ENCODE data around the gene LIPA. TPM values are rescaled to one million over a fixed set of nuclear protein-coding genes. Genes with fewer than 3 reads are reported as not detected.
"Not testable (repeated sequence)": the region's sequence is repeated elsewhere in the genome, so short reads cannot be mapped to it uniquely, and the experiment has no call there.

The LIPA gene
- polyA plus RNA-seq, 1 donor (not counting 4 experiments of a cell fraction or from before 2014, with no cell fraction given), result 156 TPM

- no peak overlapping the region for H3K4me2 ChIP-seq (ENCODE audit: control insufficient read depth, extremely low read depth, insufficient read depth, low read depth, low read length)
- H2AFZ ChIP-seq (ENCODE audit: control insufficient read depth, low read length), result no peak overlapping the region
- FAIRE-seq, result no peak
- DNase-seq (ENCODE audit: low read depth, low spot score), result no peak
- TF ChIP-seq CTCF (optimal IDR thresholded peaks at IDR 0.05 in 1 of 3, IDR thresholded peaks at IDR 0.05 in 1 of 3, conservative IDR thresholded peaks at IDR 0.05 in 1 of 3; ENCODE audit: extremely low read depth in 1 of 3, insufficient read depth in 2 of 3, low read length in 3 of 3) (no peak), EZH2 (IDR thresholded peaks at IDR 0.05; ENCODE audit: low read length) (no peak)
- no peaks in the 10 kb centered on the region for H3K9me1 ChIP-seq (ENCODE audit: control insufficient read depth, extremely low read depth, insufficient read depth, low read length)
- no peaks in the 10 kb centered on the region for H3K36me3 ChIP-seq (ENCODE audit: control insufficient read depth in 2 of 2, extremely low read depth in 1 of 2, insufficient read depth in 2 of 2, low read length in 2 of 2)
- H4K20me1 ChIP-seq (ENCODE audit: control insufficient read depth, extremely low read depth, insufficient read depth, low read length), result no peaks in the 10 kb centered on the region
- no peak overlapping the region for H3K9ac ChIP-seq (ENCODE audit: control insufficient read depth, extremely low read depth, insufficient read depth, low read length)
- no peak overlapping the region for H3K4me3 ChIP-seq (ENCODE audit: control insufficient read depth in 2 of 3, extremely low read depth in 1 of 3, insufficient read depth in 2 of 3, low read depth in 1 of 3, low read length in 3 of 3)
- no peak overlapping the region for H3K27ac ChIP-seq (ENCODE audit: control insufficient read depth, insufficient read depth, low read length)
- peaks cover 9% of the 10 kb centered on the region for H3K4me1 ChIP-seq (ENCODE audit: control insufficient read depth, extremely low read depth, insufficient read depth, low read length)
- no peaks in the 10 kb centered on the region for H3K27me3 ChIP-seq (ENCODE audit: control insufficient read depth, extremely low read depth, insufficient read depth, low read length)
- H3K9me3 ChIP-seq (ENCODE audit: control insufficient read depth, low read depth, low read length), result no peaks in the 10 kb centered on the region
- H3K79me2 ChIP-seq (ENCODE audit: control insufficient read depth, insufficient read depth, low read length), result no peaks in the 10 kb centered on the region
- dilution Hi-C loops (cut with MboI; ENCODE audit: extremely low pct_ligation_motif_present, low sequenced_read_pairs), result no loop called here
Measured at GRCh38 chr10:89197473-89197872, 54.1 kb downstream of the LIPA start.

- H3K9ac ChIP-seq (ENCODE audit: control insufficient read depth, extremely low read depth, insufficient read depth, low read length); dilution Hi-C loops (cut with MboI; ENCODE audit: extremely low pct_ligation_motif_present, low sequenced_read_pairs); H3K4me2 ChIP-seq (ENCODE audit: control insufficient read depth, extremely low read depth, insufficient read depth, low read depth, low read length); H3K9me3 ChIP-seq (ENCODE audit: control insufficient read depth, low read depth, low read length); H3K9me1 ChIP-seq (ENCODE audit: control insufficient read depth, extremely low read depth, insufficient read depth, low read length); H4K20me1 ChIP-seq (ENCODE audit: control insufficient read depth, extremely low read depth, insufficient read depth, low read length); H3K4me1 ChIP-seq (ENCODE audit: control insufficient read depth, extremely low read depth, insufficient read depth, low read length); DNase-seq (ENCODE audit: low read depth, low spot score); H2AFZ ChIP-seq (ENCODE audit: control insufficient read depth, low read length); H3K4me3 ChIP-seq (ENCODE audit: control insufficient read depth in 2 of 3, extremely low read depth in 1 of 3, insufficient read depth in 2 of 3, low read depth in 1 of 3, low read length in 3 of 3); H3K36me3 ChIP-seq (ENCODE audit: control insufficient read depth in 2 of 2, extremely low read depth in 1 of 2, insufficient read depth in 2 of 2, low read length in 2 of 2); FAIRE-seq; H3K79me2 ChIP-seq (ENCODE audit: control insufficient read depth, insufficient read depth, low read length); H3K27me3 ChIP-seq (ENCODE audit: control insufficient read depth, extremely low read depth, insufficient read depth, low read length); H3K27ac ChIP-seq (ENCODE audit: control insufficient read depth, insufficient read depth, low read length): not testable (repeated sequence)
Measured at GRCh38 chr10:89191301-89191700, 60.3 kb downstream of the LIPA start.

- dilution Hi-C loops (cut with MboI; ENCODE audit: extremely low pct_ligation_motif_present, low sequenced_read_pairs), result no loop called here
- no peak overlapping the region for H3K9ac ChIP-seq (ENCODE audit: control insufficient read depth, extremely low read depth, insufficient read depth, low read length)
- no peaks in the 10 kb centered on the region for H3K9me3 ChIP-seq (ENCODE audit: control insufficient read depth, low read depth, low read length)
- H4K20me1 ChIP-seq (ENCODE audit: control insufficient read depth, extremely low read depth, insufficient read depth, low read length), result no peaks in the 10 kb centered on the region
- no peaks in the 10 kb centered on the region for H3K79me2 ChIP-seq (ENCODE audit: control insufficient read depth, insufficient read depth, low read length)
- TF ChIP-seq EZH2 (IDR thresholded peaks at IDR 0.05; ENCODE audit: low read length) (no peak), CTCF (optimal IDR thresholded peaks at IDR 0.05 in 1 of 3, IDR thresholded peaks at IDR 0.05 in 1 of 3, conservative IDR thresholded peaks at IDR 0.05 in 1 of 3; ENCODE audit: extremely low read depth in 1 of 3, insufficient read depth in 2 of 3, low read length in 3 of 3) (no peak)
- H3K4me2 ChIP-seq (ENCODE audit: control insufficient read depth, extremely low read depth, insufficient read depth, low read depth, low read length), result no peak overlapping the region
- no peaks in the 10 kb centered on the region for H3K36me3 ChIP-seq (ENCODE audit: control insufficient read depth in 2 of 2, extremely low read depth in 1 of 2, insufficient read depth in 2 of 2, low read length in 2 of 2)
- H3K9me1 ChIP-seq (ENCODE audit: control insufficient read depth, extremely low read depth, insufficient read depth, low read length), result no peaks in the 10 kb centered on the region
- no peak for FAIRE-seq
- H3K27ac ChIP-seq (ENCODE audit: control insufficient read depth, insufficient read depth, low read length), result no peak overlapping the region
- no peak overlapping the region for H3K4me3 ChIP-seq (ENCODE audit: control insufficient read depth in 2 of 3, extremely low read depth in 1 of 3, insufficient read depth in 2 of 3, low read depth in 1 of 3, low read length in 3 of 3)
- no peak for DNase-seq (ENCODE audit: low read depth, low spot score)
- H3K27me3 ChIP-seq (ENCODE audit: control insufficient read depth, extremely low read depth, insufficient read depth, low read length), result no peaks in the 10 kb centered on the region
- H2AFZ ChIP-seq (ENCODE audit: control insufficient read depth, low read length), result no peak overlapping the region
- H3K4me1 ChIP-seq (ENCODE audit: control insufficient read depth, extremely low read depth, insufficient read depth, low read length), result no peaks in the 10 kb centered on the region
Measured at GRCh38 chr10:89189211-89189734, 62.3 kb downstream of the LIPA start.
